CD4-positive, alpha-beta T cell treated with Interleukin-1 beta for 1 hour (primary cell): ENCODE measurements around the gene MACROH2A1.
A peak's percentile ranks its signal among the peaks of the same experiment; 100 is the strongest.

Experiments used
- DNase-seq, 2 donors: peaks; one replicate each; pipeline ENCODE4 v3.0.0-alpha.2; 2020 to 2022

The MACROH2A1 gene

GRCh38 chr5:135396459-135397055 is 2.5 kb downstream of the MACROH2A1 start:
- DNase-seq = no peak

GRCh38 chr5:135395866-135396265 is 3.2 kb downstream of the MACROH2A1 start:
- DNase-seq = no peak

DNA sequence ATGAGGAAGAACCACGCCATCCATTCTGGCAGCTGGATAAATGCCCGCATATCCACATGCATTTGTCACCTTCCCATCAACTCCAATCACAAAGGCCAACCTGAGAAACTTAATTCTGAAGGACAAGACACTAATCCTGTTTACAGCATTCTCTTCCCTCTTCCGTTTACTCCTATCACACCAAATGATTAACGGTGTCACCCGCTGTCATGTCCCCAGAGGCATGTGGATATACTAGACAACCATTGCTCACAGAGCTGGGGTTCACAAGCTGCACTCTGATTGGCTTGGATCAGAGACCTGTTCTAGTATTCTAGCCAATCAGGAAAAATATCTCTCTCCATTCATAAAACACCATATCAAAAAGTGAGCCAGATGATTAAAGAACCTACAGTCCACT is 3.6 kb downstream of the MACROH2A1 start:
- DNase-seq = no peak

- no peak for DNase-seq
These were observed 4.9 kb downstream of the MACROH2A1 start for GRCh38 chr5:135394095-135394494.

DNA sequence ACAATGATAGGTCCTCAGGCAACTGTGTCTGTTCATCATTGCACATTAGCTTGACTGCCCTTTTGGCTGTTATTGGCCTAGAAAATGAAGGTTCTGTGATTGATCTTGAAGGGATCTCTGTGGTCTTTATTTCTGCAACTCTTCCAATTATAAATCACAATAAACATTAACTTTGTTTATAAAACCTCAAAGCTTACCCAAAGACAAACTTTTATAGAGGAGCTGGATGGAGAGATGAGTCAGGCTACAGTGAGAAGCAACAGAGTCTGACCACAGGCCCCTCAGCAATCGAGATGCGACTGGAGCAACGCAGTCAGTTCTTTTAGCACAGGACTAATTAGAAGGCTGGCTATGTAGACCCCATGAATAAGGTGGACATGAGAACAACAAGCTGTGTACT is 5.3 kb downstream of the MACROH2A1 start:
- no peak for DNase-seq

DNA sequence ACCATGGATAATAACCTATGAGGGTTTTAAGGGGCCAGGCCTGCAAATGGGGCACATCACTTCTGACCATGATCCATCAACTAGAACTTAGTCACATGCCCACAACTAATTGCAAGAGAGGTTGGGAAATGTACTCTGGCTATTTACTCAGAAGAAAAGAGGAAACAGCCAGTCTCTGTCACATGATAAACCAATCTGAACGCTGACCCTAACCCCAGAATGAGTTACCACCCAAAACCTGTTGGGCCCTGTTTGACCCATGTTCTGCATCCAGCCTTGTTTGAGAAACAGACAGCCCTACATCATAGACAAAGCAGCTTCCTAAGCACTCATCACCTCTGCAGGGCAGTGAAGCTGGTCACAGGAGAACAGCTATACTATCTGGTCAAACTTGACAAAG is 5.8 kb downstream of the MACROH2A1 start:
- DNase-seq = peak in 1 of 2 donors; percentile 23

DNA sequence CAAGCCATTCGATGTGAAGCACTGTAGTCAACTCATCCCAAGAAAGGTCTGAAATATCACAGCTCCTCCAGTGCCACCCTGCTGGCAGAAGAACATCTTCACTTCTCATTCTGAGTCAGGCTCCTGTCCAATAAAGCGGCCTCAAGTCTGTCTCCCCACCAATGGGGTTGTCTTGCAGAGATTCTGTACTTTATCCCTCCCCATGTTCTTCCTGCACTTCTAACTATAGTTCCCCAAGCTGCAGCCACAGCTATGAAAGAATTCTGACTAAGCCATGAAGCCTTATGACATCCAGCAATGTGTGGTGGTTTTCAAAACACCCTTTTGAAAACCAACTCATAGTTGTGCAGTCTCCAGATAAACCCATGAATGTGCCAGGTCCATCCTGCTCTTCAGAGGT is 6.8 kb downstream of the MACROH2A1 start:
- DNase-seq = peak in 1 of 2 donors; percentile 47

GRCh38 chr5:135391869-135392255 is 7.2 kb downstream of the MACROH2A1 start:
- DNase-seq = no peak

DNA sequence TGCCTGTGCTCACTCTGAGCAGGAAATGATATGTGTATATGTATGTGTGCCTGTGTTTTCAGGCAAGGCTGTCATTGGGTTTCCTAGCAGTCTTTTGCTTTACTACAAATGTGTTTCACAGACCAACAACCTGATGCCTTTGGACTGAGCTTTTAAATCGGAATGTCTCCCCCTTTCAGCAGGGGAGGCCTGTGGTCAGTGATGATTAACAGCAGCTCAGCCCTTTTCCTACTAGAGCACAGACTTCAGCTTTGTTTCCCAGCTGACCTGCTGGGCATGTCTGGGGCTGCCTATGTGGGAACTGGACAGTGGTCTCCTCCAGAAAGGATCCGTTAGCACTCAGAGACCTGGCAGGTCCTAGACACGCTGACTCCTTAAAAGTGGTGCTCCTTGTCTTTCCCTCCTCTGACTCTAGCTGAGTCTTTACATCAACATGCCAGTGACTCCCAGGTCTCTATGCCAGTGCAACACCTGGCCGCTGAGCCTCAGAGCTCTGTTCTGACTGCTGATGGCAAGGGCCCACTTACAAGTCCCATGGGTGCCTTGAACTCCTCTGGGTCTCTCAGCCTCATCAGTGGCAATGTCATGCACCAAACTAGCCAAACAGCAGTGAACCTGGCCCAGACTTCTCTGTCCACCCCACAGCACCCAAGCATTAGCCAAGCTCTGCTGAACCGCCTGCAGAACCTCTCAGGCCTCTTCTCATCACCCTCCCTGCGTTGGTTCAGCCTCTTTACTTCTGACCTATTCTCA is 7.7 kb downstream of the MACROH2A1 start:
- no peak for DNase-seq

GRCh38 chr5:135388860-135389435 is 10.1 kb downstream of the MACROH2A1 start:
- no peak for DNase-seq

GRCh38 chr5:135387629-135387960 is 11.4 kb downstream of the MACROH2A1 start:
- no peak for DNase-seq

DNA sequence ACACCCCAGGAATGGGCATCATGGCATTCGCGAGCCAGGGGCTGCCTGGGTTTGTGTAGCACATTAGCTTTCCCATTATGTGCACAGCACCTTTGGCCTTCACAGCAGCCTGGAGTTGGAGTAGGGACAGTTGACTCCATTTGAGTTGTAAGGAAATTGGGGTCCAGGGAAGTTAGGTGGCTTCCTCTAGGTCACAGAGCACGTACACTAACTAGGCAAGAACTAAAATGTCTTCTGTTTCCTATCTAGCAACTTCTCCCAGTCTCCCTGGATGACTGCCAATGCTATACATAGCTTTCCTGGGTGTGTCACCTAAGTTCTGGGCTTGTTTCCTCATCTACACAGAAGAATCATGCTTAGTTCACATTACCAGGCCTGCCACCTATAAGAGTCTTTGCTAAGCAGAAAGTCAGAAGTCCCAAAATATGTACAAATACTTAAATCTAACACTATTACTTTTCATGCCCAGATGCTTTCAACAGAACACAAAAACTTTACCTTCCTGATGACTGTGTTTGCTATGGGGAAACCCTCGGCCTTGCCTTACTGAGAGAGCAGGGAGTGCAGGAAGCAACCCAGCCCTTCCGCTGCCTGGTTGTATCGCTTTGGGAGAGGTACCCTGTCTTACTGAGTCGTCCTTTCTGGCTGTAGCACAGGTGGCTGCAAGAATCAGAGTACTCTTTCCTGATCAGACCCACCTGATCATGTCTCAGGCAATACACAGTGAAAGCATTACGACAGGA is 12.0 kb downstream of the MACROH2A1 start:
- peak in 1 of 2 donors; percentile 34 for DNase-seq

- peak in 1 of 2 donors; percentile 49 for DNase-seq
These were observed 12.9 kb downstream of the MACROH2A1 start for GRCh38 chr5:135386096-135386495.

DNA sequence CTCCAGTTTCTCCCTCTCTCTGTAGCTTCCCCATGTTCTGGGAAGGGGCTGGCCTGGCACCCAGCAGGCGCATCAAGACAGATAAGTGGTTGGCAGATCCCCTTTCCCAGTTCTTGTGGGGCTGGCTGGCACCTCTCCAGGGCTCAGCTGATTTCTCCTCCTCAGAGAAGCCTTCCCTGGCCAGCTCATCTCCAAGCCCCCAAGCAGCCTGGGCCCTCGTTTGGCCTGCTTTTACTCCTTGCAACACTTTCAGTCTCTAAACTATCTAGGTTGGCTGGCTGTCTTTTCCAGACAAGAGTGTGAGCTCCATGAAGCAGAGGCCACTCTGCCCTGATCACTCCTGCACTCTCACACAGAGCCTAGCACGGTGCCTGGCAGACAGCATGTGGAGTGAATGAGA is 13.5 kb downstream of the MACROH2A1 start:
- no peak for DNase-seq

GRCh38 chr5:135384898-135385297 is 14.1 kb downstream of the MACROH2A1 start:
- no peak for DNase-seq

DNA sequence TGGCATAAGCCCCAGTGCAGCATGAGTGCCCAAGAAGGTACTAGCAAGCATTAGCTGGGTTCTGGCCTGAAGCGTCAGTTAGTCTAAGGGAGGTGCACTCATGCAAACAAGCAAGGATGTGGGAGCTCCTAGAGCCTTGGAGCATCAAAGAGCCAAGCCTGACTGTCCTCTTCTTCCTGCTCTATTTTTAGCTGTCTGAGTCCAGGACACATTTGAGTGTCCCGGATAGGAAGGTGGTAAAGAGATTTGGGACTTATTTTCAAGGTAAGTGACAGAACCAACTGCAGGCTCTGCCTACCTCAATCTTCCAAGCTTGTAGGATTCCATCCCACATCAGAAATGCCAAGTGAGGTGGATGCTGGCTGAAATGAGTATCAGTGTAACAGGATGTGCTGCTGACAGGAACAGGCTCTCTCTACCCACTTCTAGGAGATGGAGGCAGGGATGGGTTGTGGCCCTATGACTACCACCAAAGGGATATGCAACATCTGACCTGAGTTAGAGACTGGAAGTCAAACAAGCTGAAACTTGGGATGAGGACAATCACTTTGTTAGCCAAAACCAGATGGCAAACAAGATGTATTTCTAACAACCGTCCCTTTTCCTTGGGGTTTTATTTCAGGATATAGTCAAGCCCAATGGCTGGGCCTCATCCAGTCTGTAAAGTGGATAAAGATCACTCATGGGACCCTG is 15.1 kb downstream of the MACROH2A1 start:
- no peak for DNase-seq

DNA sequence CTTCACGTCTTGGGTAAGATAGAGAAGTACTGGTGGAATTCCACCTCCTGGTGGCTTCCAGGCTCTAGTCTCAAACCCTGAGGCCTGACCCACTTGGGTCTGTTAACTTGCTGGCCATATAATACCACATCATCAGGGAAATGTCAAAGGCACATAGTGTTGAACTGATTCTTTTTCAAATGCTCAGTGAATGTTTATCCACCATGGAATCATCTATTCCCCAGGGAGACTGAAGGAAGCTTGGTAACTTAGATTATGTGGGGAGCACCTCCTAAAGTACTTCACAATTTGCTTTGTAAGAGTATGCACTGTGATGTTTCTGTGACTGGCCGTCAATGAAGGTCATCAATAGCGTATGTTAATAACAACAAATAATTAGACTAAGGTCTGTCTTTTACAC is 16.1 kb downstream of the MACROH2A1 start:
- no peak for DNase-seq

- no peak for DNase-seq
These were observed 16.8 kb downstream of the MACROH2A1 start for GRCh38 chr5:135382106-135382790.

DNA sequence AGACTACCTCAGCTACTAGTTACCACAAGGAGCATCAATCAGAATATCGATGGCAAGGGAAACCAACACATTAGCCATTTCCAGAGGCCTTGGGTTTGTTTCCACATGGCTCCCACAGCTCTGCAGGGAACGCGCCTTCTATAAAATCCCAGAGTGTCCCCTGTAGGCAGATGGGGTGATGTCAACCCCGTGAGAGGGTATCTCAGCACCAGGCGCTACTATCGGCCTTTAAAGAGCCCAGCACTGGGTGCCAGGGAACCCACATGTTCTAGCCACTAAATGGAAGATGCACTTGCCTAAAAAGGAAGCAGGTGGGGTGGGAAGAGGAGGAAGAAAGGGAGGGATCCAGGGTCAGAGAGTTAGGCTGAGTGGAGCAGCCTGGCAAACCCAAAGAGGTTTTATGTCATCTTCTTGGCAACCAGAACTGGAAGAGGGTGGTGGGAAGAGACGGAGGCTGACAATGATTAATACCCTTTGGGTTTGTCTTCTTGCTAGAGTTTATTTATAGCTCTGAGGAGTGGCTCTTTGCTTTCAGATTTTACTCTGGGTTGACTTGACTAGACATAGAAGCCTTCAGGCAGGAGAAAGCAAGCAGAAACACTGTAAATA is 19.9 kb downstream of the MACROH2A1 start:
- no peak for DNase-seq

GRCh38 chr5:135377751-135378680 is 21.0 kb downstream of the MACROH2A1 start:
- DNase-seq = no peak
